H9 (cell line): ENCODE measurements around the gene KRTAP12-1. TPM values are rescaled to one million over a fixed set of nuclear protein-coding genes. Genes with fewer than 3 reads are reported as not detected.
A peak's percentile ranks its signal among the peaks of the same experiment; 100 is the strongest.

ENCODE experiments used
- DNase-seq: peaks from one replicate; pipeline ENCODE4 v3.0.0-alpha.2; 2017
- H2AFZ ChIP-seq: one replicate; pipeline ENCODE4 v1.6.1; 2013; ENCODE audit warnings: mild to moderate bottlenecking, low read length, control low read depth, moderate library complexity
- H2AK5ac ChIP-seq: 2 replicates; pipeline ENCODE4 v1.6.1; 2013; ENCODE audit warnings: low read length, control low read depth, mixed read lengths; ENCODE audit not compliant: insufficient read length
- H2BK120ac ChIP-seq: one replicate; pipeline ENCODE4 v1.6.1; 2013; ENCODE audit warnings: low read depth, mild to moderate bottlenecking, low read length, control low read depth, inconsistent platforms; ENCODE audit not compliant: poor library complexity, severe bottlenecking
- H2BK12ac ChIP-seq: 2 replicates; pipeline ENCODE4 v1.6.1; 2013; ENCODE audit warnings: low read length, control low read depth, mixed read lengths, low read depth; ENCODE audit not compliant: insufficient read length
- H2BK15ac ChIP-seq: 2 replicates; pipeline ENCODE4 v1.6.1; 2013; ENCODE audit warnings: low read depth, low read length, control low read depth
- H2BK20ac ChIP-seq: one replicate; pipeline ENCODE4 v1.6.1; 2013; ENCODE audit warnings: low read depth, mild to moderate bottlenecking, low read length, control low read depth, inconsistent platforms; ENCODE audit not compliant: poor library complexity, severe bottlenecking
- H2BK5ac ChIP-seq: 2 replicates; pipeline ENCODE4 v1.6.1; 2013; ENCODE audit warnings: low read length, control low read depth, mixed read lengths; ENCODE audit not compliant: insufficient read length
- H3K14ac ChIP-seq: 2 replicates; pipeline ENCODE4 v1.6.1; 2013; ENCODE audit warnings: low read length, control low read depth; ENCODE audit not compliant: insufficient read depth
- H3K18ac ChIP-seq: 2 replicates; pipeline ENCODE4 v1.6.1; 2013; ENCODE audit warnings: low read depth, mild to moderate bottlenecking, mixed read lengths, low read length, control low read depth; ENCODE audit not compliant: insufficient read length
- H3K23ac ChIP-seq: 2 replicates; pipeline ENCODE4 v1.6.1; 2013; ENCODE audit warnings: low read length, control low read depth, mixed read lengths, low read depth; ENCODE audit not compliant: insufficient read length
- H3K23me2 ChIP-seq: 2 replicates; pipeline ENCODE4 v1.6.1; 2013; ENCODE audit warnings: low read depth, mild to moderate bottlenecking, mixed read lengths, low read length, control low read depth; ENCODE audit not compliant: insufficient read length, poor library complexity, severe bottlenecking
- H3K27ac ChIP-seq: 2 replicates; pipeline ENCODE4 v1.5.1; 2013; ENCODE audit warnings: low read length, control low read depth, mixed read lengths, low read depth; ENCODE audit not compliant: insufficient read length
- H3K27me3 ChIP-seq: 2 replicates; pipeline ENCODE4 v1.6.1; 2013; ENCODE audit warnings: low read length, control low read depth, inconsistent platforms; ENCODE audit not compliant: insufficient read depth
- H3K4ac ChIP-seq: 2 replicates; pipeline ENCODE4 v1.6.1; 2013; ENCODE audit warnings: low read depth, mild to moderate bottlenecking, control low read depth, inconsistent platforms, low read length, moderate library complexity
- H3K4me1 ChIP-seq: 2 replicates; pipeline ENCODE4 v1.6.1; 2013; ENCODE audit warnings: low read length, control low read depth, inconsistent platforms; ENCODE audit not compliant: insufficient read depth
- H3K4me2 ChIP-seq: 2 replicates; pipeline ENCODE4 v1.6.1; 2013; ENCODE audit warnings: low read length, control low read depth, mixed read lengths; ENCODE audit not compliant: insufficient read length, insufficient read depth
- H3K56ac ChIP-seq: 2 replicates; pipeline ENCODE4 v1.6.1; 2013; ENCODE audit warnings: low read depth, mild to moderate bottlenecking, mixed read lengths, low read length, control low read depth; ENCODE audit not compliant: insufficient read length
- H3K79me1 ChIP-seq: 2 replicates; pipeline ENCODE4 v1.6.1; 2013; ENCODE audit warnings: low read depth, mild to moderate bottlenecking, moderate library complexity, low read length, control low read depth, inconsistent platforms; ENCODE audit not compliant: insufficient read depth, poor library complexity, severe bottlenecking
- H3K79me2 ChIP-seq: 2 replicates; pipeline ENCODE4 v1.6.1; 2013; ENCODE audit warnings: low read length, control low read depth, inconsistent platforms; ENCODE audit not compliant: insufficient read depth
- H3K9ac ChIP-seq: 2 replicates; pipeline ENCODE4 v1.6.1; 2013; ENCODE audit warnings: low read length, control low read depth, mixed read lengths; ENCODE audit not compliant: insufficient read length; ENCODE audit errors: extremely low read depth
- H3K9me3 ChIP-seq: one replicate; pipeline ENCODE4 v1.6.1; 2013; ENCODE audit warnings: low read depth, low read length, inconsistent platforms; ENCODE audit not compliant: control insufficient read depth
- H3T11ph ChIP-seq: one replicate; pipeline ENCODE4 v1.6.1; 2013; ENCODE audit warnings: mild to moderate bottlenecking, low read length, control low read depth, inconsistent platforms
- H4K20me1 ChIP-seq: one replicate; pipeline ENCODE4 v1.6.1; 2013; ENCODE audit not compliant: control insufficient read depth, insufficient read length, insufficient read depth
- H4K5ac ChIP-seq: 2 replicates; pipeline ENCODE4 v1.6.1; 2013; ENCODE audit warnings: low read depth, mild to moderate bottlenecking, mixed read lengths, low read length, control low read depth; ENCODE audit not compliant: insufficient read length
- H4K8ac ChIP-seq: replicated peaks from 2 replicates; pipeline ENCODE4 v1.6.1; 2013; ENCODE audit warnings: low read length, control low read depth, mixed read lengths, low read depth; ENCODE audit not compliant: insufficient read length
- H4K91ac ChIP-seq: 2 replicates; pipeline ENCODE4 v1.6.1; 2013; ENCODE audit warnings: low read depth, mild to moderate bottlenecking, moderate library complexity, mixed read lengths, low read length, control low read depth; ENCODE audit not compliant: insufficient read length
- H3K27ac Mint-ChIP-seq, 3 experiments: 2 replicates in 2 of 3; 3 replicates in 1 of 3; pipeline ENCODE4 v1.8.0; 2020 to 2021; ENCODE audit warnings: mixed read lengths in 3 of 3, mild to moderate bottlenecking in 1 of 3, moderate library complexity in 1 of 3
- H3K27me3 Mint-ChIP-seq: 2 replicates; pipeline ENCODE4 v1.8.0; 2021; ENCODE audit warnings: low read depth, mild to moderate bottlenecking, moderate library complexity, mixed read lengths
- H3K36me3 Mint-ChIP-seq, 3 experiments: 2 replicates in 2 of 3; 3 replicates in 1 of 3; pipeline ENCODE4 v1.8.0; 2020 to 2021; ENCODE audit warnings: low read depth in 3 of 3, mixed read lengths in 3 of 3; ENCODE audit not compliant: insufficient read depth in 1 of 3
- H3K4me1 Mint-ChIP-seq, 2 experiments: 2 replicates each; pipeline ENCODE4 v1.8.0; 2020; ENCODE audit warnings: mixed read lengths in 2 of 2
- H3K4me3 Mint-ChIP-seq, 2 experiments: 2 replicates in 1 of 2; 3 replicates in 1 of 2; pipeline ENCODE4 v1.8.0; 2020 to 2021; ENCODE audit warnings: mild to moderate bottlenecking in 2 of 2, mixed read lengths in 2 of 2, moderate library complexity in 1 of 2
- H3K9me3 Mint-ChIP-seq, 2 experiments: 2 replicates in 1 of 2; 3 replicates in 1 of 2; pipeline ENCODE4 v1.8.0; 2020; ENCODE audit warnings: mild to moderate bottlenecking in 2 of 2, mixed read lengths in 2 of 2, moderate library complexity in 1 of 2
- WGBS: extraction: QIAGEN DNeasy Blood & Tissue Kit; methylation state at CpG from one replicate; pipeline ENCODE4 v1.1.7; 2013; ENCODE audit warnings: missing lambda C conversion rate, low lambda C conversion rate, mixed read lengths; ENCODE audit not compliant: insufficient read length; ENCODE audit errors: extremely low coverage; 5-methylcytosine and 5-hydroxymethylcytosine counted together
- total RNA-seq: library from RNA; stranded (reverse); gene quantifications from 2 replicates; pipeline ENCODE4 v1.2.1, GENCODE V29; 2021
- TF ChIP-seq, protein P1 (sequence below): fragments of 200-600 bp; sonication (generic); conservative IDR thresholded peaks from 3 replicates; pipeline ENCODE4 v1.8.0; 2021; ENCODE audit warnings: antibody characterized with exemption, mild to moderate bottlenecking

KRTAP12-1 gene
- total RNA-seq, 1 experiment from 2014 or later = not detected

DNA sequence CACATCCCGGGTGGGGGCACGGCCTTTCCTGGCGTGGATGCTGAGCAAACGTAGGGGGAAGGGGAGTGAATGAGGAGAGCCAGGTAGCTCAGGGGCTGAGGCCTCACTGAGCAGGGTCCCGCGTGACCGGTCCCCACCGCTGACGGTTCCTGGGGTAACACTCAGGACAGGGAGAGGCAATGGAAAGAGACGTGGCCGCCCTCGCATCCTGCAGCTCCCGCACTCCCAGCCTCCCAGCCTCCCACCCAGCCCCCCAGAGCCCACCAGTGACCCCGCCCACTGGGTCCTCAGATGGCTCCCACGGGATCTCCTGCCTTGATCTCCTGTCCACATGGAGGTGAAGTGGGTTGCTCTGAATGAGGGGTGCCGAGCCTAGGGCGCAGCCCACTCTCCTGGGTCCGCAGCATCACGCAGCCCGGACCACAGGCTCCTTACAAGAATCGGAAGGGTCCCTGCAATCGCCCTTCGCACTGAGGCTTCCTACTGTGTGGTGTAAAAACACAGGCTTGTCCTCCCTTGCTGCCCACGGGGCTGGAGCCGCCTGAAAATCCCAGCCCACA, 27.0 kb upstream of the KRTAP12-1 start:
- Histone ChIP-seq H3K14ac (0 out of 2 replicates have a peak overlapping the region, but pooled peaks have one; percentile 17), H3K79me2 (no peaks in the 10 kb centered on the region), H3K9ac (no peak overlapping the region), H3K79me1 (no peaks in the 10 kb centered on the region), H3K4me1 (peaks cover 7% of the 10 kb centered on the region; the same call in 1 of the 2 replicates), H3K4me2 (peak overlapping the region; percentile 39), H2BK20ac (no peak overlapping the region), H4K5ac (no peak overlapping the region), H2BK12ac (no peak overlapping the region), H4K91ac (no peak overlapping the region), H3K27ac (no peak overlapping the region), H3K56ac (no peak overlapping the region), H3T11ph (no peak overlapping the region), H2AFZ (no peak overlapping the region), H4K20me1 (no peaks in the 10 kb centered on the region), H4K8ac (no peak overlapping the region), H2BK15ac (no peak overlapping the region), H3K23ac (no peak overlapping the region), H3K18ac (peak overlapping the region; percentile 15), H2BK5ac (no peak overlapping the region), H3K27me3 (peaks cover 55% of the 10 kb centered on the region; the same call in 1 of the 2 replicates), H2BK120ac (no peak overlapping the region), H3K9me3 (no peaks in the 10 kb centered on the region), H3K23me2 (peaks cover 38% of the 10 kb centered on the region), H2AK5ac (no peak overlapping the region), H3K4ac (no peak overlapping the region)
- H3K36me3 Mint-ChIP-seq = no peaks in the 10 kb centered on the region; a peak in 1 of 7 replicates
- H3K27me3 Mint-ChIP-seq = peaks cover 83% of the 10 kb centered on the region
- H3K4me1 Mint-ChIP-seq = peaks cover 66 to 74% of the 10 kb centered on the region in 2 experiments
- peak overlapping the region in 1 of 3 experiments; percentile 22; a peak in 1 of 7 replicates for H3K27ac Mint-ChIP-seq
- H3K4me3 Mint-ChIP-seq = peak overlapping the region; percentile 59 to 80
- DNase-seq = no peak
- no peaks in the 10 kb centered on the region for H3K9me3 Mint-ChIP-seq
- TF ChIP-seq, protein P1, sequence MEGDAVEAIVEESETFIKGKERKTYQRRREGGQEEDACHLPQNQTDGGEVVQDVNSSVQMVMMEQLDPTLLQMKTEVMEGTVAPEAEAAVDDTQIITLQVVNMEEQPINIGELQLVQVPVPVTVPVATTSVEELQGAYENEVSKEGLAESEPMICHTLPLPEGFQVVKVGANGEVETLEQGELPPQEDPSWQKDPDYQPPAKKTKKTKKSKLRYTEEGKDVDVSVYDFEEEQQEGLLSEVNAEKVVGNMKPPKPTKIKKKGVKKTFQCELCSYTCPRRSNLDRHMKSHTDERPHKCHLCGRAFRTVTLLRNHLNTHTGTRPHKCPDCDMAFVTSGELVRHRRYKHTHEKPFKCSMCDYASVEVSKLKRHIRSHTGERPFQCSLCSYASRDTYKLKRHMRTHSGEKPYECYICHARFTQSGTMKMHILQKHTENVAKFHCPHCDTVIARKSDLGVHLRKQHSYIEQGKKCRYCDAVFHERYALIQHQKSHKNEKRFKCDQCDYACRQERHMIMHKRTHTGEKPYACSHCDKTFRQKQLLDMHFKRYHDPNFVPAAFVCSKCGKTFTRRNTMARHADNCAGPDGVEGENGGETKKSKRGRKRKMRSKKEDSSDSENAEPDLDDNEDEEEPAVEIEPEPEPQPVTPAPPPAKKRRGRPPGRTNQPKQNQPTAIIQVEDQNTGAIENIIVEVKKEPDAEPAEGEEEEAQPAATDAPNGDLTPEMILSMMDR = no peak
- WGBS = no CpG with 5 or more reads among the region's 25 CpGs
